GM21528 (cell line): ENCODE results near the gene TNFRSF4.
"Not testable (repeated sequence)": the region's sequence is repeated elsewhere in the genome, so short reads cannot be mapped to it uniquely, and the experiment has no call there.

ENCODE experiments used
- ATAC-seq: cut with Tn5 transposase; IDR thresholded peaks from one replicate; pipeline ENCODE4 v1.9.1; 2021; ENCODE audit warnings: mild to moderate bottlenecking, moderate library complexity; ENCODE audit not compliant: unreplicated experiment, low FRiP score

Gene TNFRSF4

GRCh38 chr1:1213345-1214265 lies at the start of gene TNFRSF4:
Gene TNFRSF4, minus strand, starts transcription at chr1:1214153. Its CDS starts 26 bp downstream, at chr1:1214127.
- no peak for ATAC-seq

GRCh38 chr1:1262758-1263157 lies 48.8 kb upstream of the TNFRSF4 start:
- ATAC-seq, result no peak

- ATAC-seq, result no peak
Observed at GRCh38 chr1:1262071-1262470, 48.1 kb upstream of the TNFRSF4 start.

- ATAC-seq, result no peak
Observed at GRCh38 chr1:1260843-1261560, 47.0 kb upstream of the TNFRSF4 start.

GRCh38 chr1:1259951-1260600 lies 46.1 kb upstream of the TNFRSF4 start:
- ATAC-seq, result no peak

- ATAC-seq, result no peak
Observed at GRCh38 chr1:1259540-1259939, 45.6 kb upstream of the TNFRSF4 start.

GRCh38 chr1:1259119-1259488 lies 45.2 kb upstream of the TNFRSF4 start:
- no peak for ATAC-seq

GRCh38 chr1:1256956-1257871 lies 43.3 kb upstream of the TNFRSF4 start:
- ATAC-seq, result no peak

- no peak for ATAC-seq
Observed at GRCh38 chr1:1255611-1256010, 41.7 kb upstream of the TNFRSF4 start.

- no peak for ATAC-seq
Observed at GRCh38 chr1:1255078-1255477, 41.1 kb upstream of the TNFRSF4 start.

GRCh38 chr1:1254667-1254998 lies 40.7 kb upstream of the TNFRSF4 start:
- no peak for ATAC-seq

- no peak for ATAC-seq
Observed at GRCh38 chr1:1253972-1254666, 40.2 kb upstream of the TNFRSF4 start.

GRCh38 chr1:1253314-1253713 lies 39.4 kb upstream of the TNFRSF4 start:
- ATAC-seq, result no peak

- ATAC-seq, result no peak
Observed at GRCh38 chr1:1250786-1251284, 36.9 kb upstream of the TNFRSF4 start.

GRCh38 chr1:1248009-1248913 lies 34.3 kb upstream of the TNFRSF4 start:
- not testable (repeated sequence) for ATAC-seq

- no peak for ATAC-seq
Observed at GRCh38 chr1:1247341-1247913, 33.5 kb upstream of the TNFRSF4 start.

- ATAC-seq, result no peak
Observed at GRCh38 chr1:1246577-1247340, 32.8 kb upstream of the TNFRSF4 start, which contains the start of gene C1QTNF12. Gene C1QTNF12, minus strand, starts transcription at chr1:1246722. Its CDS starts 32 bp downstream, at chr1:1246690.
